CD1c-positive myeloid dendritic cell (primary cell): ENCODE data around the gene HM13.
"Not testable (repeated sequence)": the region's sequence is repeated elsewhere in the genome, so short reads cannot be mapped to it uniquely, and the experiment has no call there.

Experiments
- DNase-seq: peaks from one replicate; pipeline ENCODE4 v3.0.0-alpha.2; 2016; ENCODE audit errors: extremely low spot score

Gene HM13

DNA sequence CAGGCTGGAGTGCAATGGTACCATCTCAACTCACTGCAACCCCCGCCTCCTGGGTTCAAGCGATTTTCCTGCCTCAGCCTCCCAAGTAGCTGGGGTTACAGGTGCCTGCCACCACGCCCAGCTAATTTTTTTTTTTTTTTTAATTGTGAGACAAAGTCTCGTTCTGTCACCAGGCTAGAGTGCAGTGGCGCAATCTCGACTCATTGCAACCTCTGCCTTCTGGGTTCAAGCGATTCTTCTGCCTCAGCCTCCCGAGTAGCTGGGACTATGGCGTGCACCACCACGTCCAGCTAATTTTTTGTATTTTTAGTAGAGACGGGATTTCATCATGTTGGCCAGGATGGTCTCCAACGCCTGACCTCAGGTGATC, 98.0 kb downstream of the HM13 start:
- DNase-seq: not testable (repeated sequence)

- no peak for DNase-seq
Observed at GRCh38 chr20:31615416-31615815, 101.2 kb downstream of the HM13 start.

GRCh38 chr20:31617432-31618104, 103.3 kb downstream of the HM13 start:
- DNase-seq: peak; percentile 61
